ENCODE data around the gene PRKCA.

PRKCA gene

GRCh38 chr17:66466840-66467367 is 164.5 kb downstream of the PRKCA start:
- Histone ChIP-seq H3K9me3 (ENCODE audit: control insufficient read depth, low read length) (no peaks in the 10 kb centered on the region), H3K4me3 (ENCODE audit: insufficient read depth, low read depth, low read length, poor library complexity, severe bottlenecking) (no peak overlapping the region), H3K4me1 (ENCODE audit: control insufficient read depth, insufficient read depth, low read length, poor library complexity, severe bottlenecking) (peaks cover 10% of the 10 kb centered on the region), H3K27me3 (replicated peaks; ENCODE audit: control insufficient read depth, insufficient read depth, low read length, poor library complexity, severe bottlenecking) (no peaks in the 10 kb centered on the region), H3K36me3 (ENCODE audit: control insufficient read depth, insufficient read depth, low read length) (no peaks in the 10 kb centered on the region), H3K27ac (ENCODE audit: insufficient read depth, low read length, poor library complexity, severe bottlenecking) (no peak overlapping the region)
- no peak for DNase-seq

- Histone ChIP-seq H3K27me3 (replicated peaks; ENCODE audit: control insufficient read depth, insufficient read depth, low read length, poor library complexity, severe bottlenecking) (no peaks in the 10 kb centered on the region), H3K9me3 (ENCODE audit: control insufficient read depth, low read length) (no peaks in the 10 kb centered on the region), H3K4me3 (ENCODE audit: insufficient read depth, low read depth, low read length, poor library complexity, severe bottlenecking) (no peak overlapping the region), H3K27ac (ENCODE audit: insufficient read depth, low read length, poor library complexity, severe bottlenecking) (no peak overlapping the region), H3K36me3 (ENCODE audit: control insufficient read depth, insufficient read depth, low read length) (no peaks in the 10 kb centered on the region), H3K4me1 (ENCODE audit: control insufficient read depth, insufficient read depth, low read length, poor library complexity, severe bottlenecking) (peaks cover 10% of the 10 kb centered on the region)
- no peak for DNase-seq
Observed at GRCh38 chr17:66467766-66468165, 165.4 kb downstream of the PRKCA start.

DNA sequence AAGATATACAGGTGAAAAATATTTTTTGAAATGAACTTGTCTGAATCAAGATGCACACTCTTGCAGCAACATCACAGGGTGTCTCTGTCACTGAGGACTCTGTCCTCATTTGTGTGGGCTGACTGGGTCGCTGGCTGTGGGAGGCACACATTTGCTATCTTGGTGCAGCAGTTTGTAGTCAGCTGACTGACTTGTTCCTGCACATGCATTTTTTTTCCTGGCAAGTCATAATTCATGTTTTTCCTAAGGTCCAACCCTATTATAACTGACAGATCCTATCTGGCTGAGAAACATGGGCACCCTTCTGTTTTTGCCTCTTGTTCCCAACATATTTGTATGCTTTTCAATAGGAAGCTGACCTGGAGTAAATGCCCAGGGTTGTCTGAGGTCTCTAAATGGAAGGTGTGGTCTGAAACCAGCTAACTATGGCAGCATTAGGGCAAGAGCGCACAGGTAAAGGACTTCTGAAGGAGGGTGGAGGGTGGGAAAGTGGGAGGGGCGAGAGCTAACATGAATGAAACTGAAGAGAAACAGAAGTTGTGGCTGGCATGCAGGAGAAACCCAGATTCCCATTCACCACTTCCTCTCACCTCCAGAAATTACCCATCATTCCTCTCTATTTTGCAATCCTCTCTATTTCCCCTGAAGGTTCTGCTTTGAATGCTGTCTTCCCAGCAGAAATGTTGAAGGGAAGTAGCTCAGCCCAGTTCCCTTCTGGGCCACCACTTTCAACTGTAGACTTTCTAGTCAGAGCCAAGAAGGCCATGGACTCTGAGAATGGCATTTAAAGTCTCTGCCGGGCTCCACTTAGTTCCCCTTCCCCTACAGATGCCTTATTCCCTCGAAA is 166.1 kb downstream of the PRKCA start:
- Histone ChIP-seq H3K4me3 (ENCODE audit: insufficient read depth, low read depth, low read length, poor library complexity, severe bottlenecking) (no peak overlapping the region), H3K27ac (ENCODE audit: insufficient read depth, low read length, poor library complexity, severe bottlenecking) (no peak overlapping the region), H3K36me3 (ENCODE audit: control insufficient read depth, insufficient read depth, low read length) (no peaks in the 10 kb centered on the region), H3K27me3 (replicated peaks; ENCODE audit: control insufficient read depth, insufficient read depth, low read length, poor library complexity, severe bottlenecking) (no peaks in the 10 kb centered on the region), H3K4me1 (ENCODE audit: control insufficient read depth, insufficient read depth, low read length, poor library complexity, severe bottlenecking) (peaks cover 10% of the 10 kb centered on the region), H3K9me3 (ENCODE audit: control insufficient read depth, low read length) (no peaks in the 10 kb centered on the region)
- DNase-seq: no peak

DNA sequence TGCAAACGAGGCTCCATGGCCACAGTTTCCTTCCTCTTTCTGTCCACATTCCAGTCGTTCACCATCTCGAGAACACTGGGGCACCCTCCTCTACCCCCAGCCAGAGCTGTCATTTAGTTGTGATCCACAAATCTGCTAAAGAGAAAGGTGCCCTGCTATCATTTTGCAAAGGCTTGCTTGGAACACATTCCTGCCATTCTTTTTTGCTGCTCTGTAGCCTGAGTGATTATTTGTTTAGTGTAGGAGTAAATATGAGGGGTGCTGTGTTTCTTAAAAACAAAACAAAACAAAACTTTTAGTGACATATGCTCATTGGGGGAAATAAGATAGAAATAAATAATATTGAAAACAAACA is 166.7 kb downstream of the PRKCA start:
- no peaks in the 10 kb centered on the region for H3K9me3 ChIP-seq (ENCODE audit: control insufficient read depth, low read length)
- no peaks in the 10 kb centered on the region for H3K36me3 ChIP-seq (ENCODE audit: control insufficient read depth, insufficient read depth, low read length)
- no peak overlapping the region for H3K4me3 ChIP-seq (ENCODE audit: insufficient read depth, low read depth, low read length, poor library complexity, severe bottlenecking)
- no peaks in the 10 kb centered on the region for H3K27me3 ChIP-seq (replicated peaks; ENCODE audit: control insufficient read depth, insufficient read depth, low read length, poor library complexity, severe bottlenecking)
- no peak for DNase-seq
- H3K4me1 ChIP-seq (ENCODE audit: control insufficient read depth, insufficient read depth, low read length, poor library complexity, severe bottlenecking): peaks cover 10% of the 10 kb centered on the region
- no peak overlapping the region for H3K27ac ChIP-seq (ENCODE audit: insufficient read depth, low read length, poor library complexity, severe bottlenecking)

GRCh38 chr17:66469461-66469860 is 167.0 kb downstream of the PRKCA start:
- H3K4me3 ChIP-seq (ENCODE audit: insufficient read depth, low read depth, low read length, poor library complexity, severe bottlenecking): no peak overlapping the region
- peaks cover 10% of the 10 kb centered on the region for H3K4me1 ChIP-seq (ENCODE audit: control insufficient read depth, insufficient read depth, low read length, poor library complexity, severe bottlenecking)
- no peak for DNase-seq
- no peaks in the 10 kb centered on the region for H3K36me3 ChIP-seq (ENCODE audit: control insufficient read depth, insufficient read depth, low read length)
- H3K27me3 ChIP-seq (replicated peaks; ENCODE audit: control insufficient read depth, insufficient read depth, low read length, poor library complexity, severe bottlenecking): no peaks in the 10 kb centered on the region
- H3K9me3 ChIP-seq (ENCODE audit: control insufficient read depth, low read length): no peaks in the 10 kb centered on the region
- H3K27ac ChIP-seq (ENCODE audit: insufficient read depth, low read length, poor library complexity, severe bottlenecking): no peak overlapping the region

- DNase-seq: no peak
- Histone ChIP-seq H3K4me3 (ENCODE audit: insufficient read depth, low read depth, low read length, poor library complexity, severe bottlenecking) (no peak overlapping the region), H3K36me3 (ENCODE audit: control insufficient read depth, insufficient read depth, low read length) (no peaks in the 10 kb centered on the region), H3K27ac (ENCODE audit: insufficient read depth, low read length, poor library complexity, severe bottlenecking) (no peak overlapping the region), H3K27me3 (replicated peaks; ENCODE audit: control insufficient read depth, insufficient read depth, low read length, poor library complexity, severe bottlenecking) (no peaks in the 10 kb centered on the region), H3K9me3 (ENCODE audit: control insufficient read depth, low read length) (no peaks in the 10 kb centered on the region), H3K4me1 (ENCODE audit: control insufficient read depth, insufficient read depth, low read length, poor library complexity, severe bottlenecking) (peaks cover 10% of the 10 kb centered on the region)
Observed at GRCh38 chr17:66469890-66470289, 167.5 kb downstream of the PRKCA start.

DNA sequence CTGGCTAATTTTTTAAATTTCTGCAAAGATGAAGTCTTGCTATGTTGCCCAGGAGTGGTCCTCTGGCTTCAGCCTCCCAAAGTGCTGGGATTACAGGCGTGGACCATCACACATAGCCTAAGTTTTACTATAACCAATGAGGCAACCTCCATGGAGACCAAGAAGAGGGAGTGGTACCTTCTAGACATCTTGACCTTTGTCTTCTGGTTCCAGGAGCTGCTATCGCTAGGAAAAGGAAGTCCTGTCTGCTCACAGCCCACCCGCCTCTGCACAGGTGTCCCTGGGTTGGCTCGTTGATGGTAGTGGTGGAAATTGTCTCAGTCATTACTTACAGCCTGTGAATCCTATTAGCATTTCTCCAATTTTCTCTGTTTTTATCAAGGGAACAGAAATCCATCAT is 169.7 kb downstream of the PRKCA start:
- H3K4me3 ChIP-seq (ENCODE audit: insufficient read depth, low read depth, low read length, poor library complexity, severe bottlenecking): no peak overlapping the region
- H3K9me3 ChIP-seq (ENCODE audit: control insufficient read depth, low read length): no peaks in the 10 kb centered on the region
- no peak for DNase-seq
- H3K4me1 ChIP-seq (ENCODE audit: control insufficient read depth, insufficient read depth, low read length, poor library complexity, severe bottlenecking): peaks cover 10% of the 10 kb centered on the region
- H3K27me3 ChIP-seq (replicated peaks; ENCODE audit: control insufficient read depth, insufficient read depth, low read length, poor library complexity, severe bottlenecking): no peaks in the 10 kb centered on the region
- no peaks in the 10 kb centered on the region for H3K36me3 ChIP-seq (ENCODE audit: control insufficient read depth, insufficient read depth, low read length)
- H3K27ac ChIP-seq (ENCODE audit: insufficient read depth, low read length, poor library complexity, severe bottlenecking): no peak overlapping the region

GRCh38 chr17:66474258-66474657 is 171.8 kb downstream of the PRKCA start:
- Histone ChIP-seq H3K36me3 (ENCODE audit: control insufficient read depth, insufficient read depth, low read length) (no peaks in the 10 kb centered on the region), H3K4me1 (ENCODE audit: control insufficient read depth, insufficient read depth, low read length, poor library complexity, severe bottlenecking) (no peaks in the 10 kb centered on the region), H3K9me3 (ENCODE audit: control insufficient read depth, low read length) (no peaks in the 10 kb centered on the region), H3K27ac (ENCODE audit: insufficient read depth, low read length, poor library complexity, severe bottlenecking) (no peak overlapping the region), H3K4me3 (ENCODE audit: insufficient read depth, low read depth, low read length, poor library complexity, severe bottlenecking) (no peak overlapping the region), H3K27me3 (replicated peaks; ENCODE audit: control insufficient read depth, insufficient read depth, low read length, poor library complexity, severe bottlenecking) (no peaks in the 10 kb centered on the region)
- no peak for DNase-seq

- Histone ChIP-seq H3K36me3 (ENCODE audit: control insufficient read depth, insufficient read depth, low read length) (no peaks in the 10 kb centered on the region), H3K4me3 (ENCODE audit: insufficient read depth, low read depth, low read length, poor library complexity, severe bottlenecking) (no peak overlapping the region), H3K27me3 (replicated peaks; ENCODE audit: control insufficient read depth, insufficient read depth, low read length, poor library complexity, severe bottlenecking) (no peaks in the 10 kb centered on the region), H3K4me1 (ENCODE audit: control insufficient read depth, insufficient read depth, low read length, poor library complexity, severe bottlenecking) (no peaks in the 10 kb centered on the region), H3K27ac (ENCODE audit: insufficient read depth, low read length, poor library complexity, severe bottlenecking) (no peak overlapping the region), H3K9me3 (ENCODE audit: control insufficient read depth, low read length) (no peaks in the 10 kb centered on the region)
- DNase-seq: no peak
Observed at GRCh38 chr17:66474806-66475497, 172.5 kb downstream of the PRKCA start.

GRCh38 chr17:66476014-66476413 is 173.6 kb downstream of the PRKCA start:
- Histone ChIP-seq H3K4me3 (ENCODE audit: insufficient read depth, low read depth, low read length, poor library complexity, severe bottlenecking) (no peak overlapping the region), H3K9me3 (ENCODE audit: control insufficient read depth, low read length) (no peaks in the 10 kb centered on the region), H3K4me1 (ENCODE audit: control insufficient read depth, insufficient read depth, low read length, poor library complexity, severe bottlenecking) (no peaks in the 10 kb centered on the region), H3K27ac (ENCODE audit: insufficient read depth, low read length, poor library complexity, severe bottlenecking) (no peak overlapping the region), H3K36me3 (ENCODE audit: control insufficient read depth, insufficient read depth, low read length) (no peaks in the 10 kb centered on the region), H3K27me3 (replicated peaks; ENCODE audit: control insufficient read depth, insufficient read depth, low read length, poor library complexity, severe bottlenecking) (no peaks in the 10 kb centered on the region)
- DNase-seq: no peak
